ENCODE results near the gene BRAT1. TPM values are rescaled to one million over a fixed set of nuclear protein-coding genes. Genes with fewer than 3 reads are reported as not detected.
A peak's percentile ranks its signal among the peaks of the same experiment; 100 is the strongest.

The BRAT1 gene
- total and polyA plus RNA-seq, 2 donors from 2014 or later: 18.7 to 23.7 TPM

GRCh38 chr7:2546776-2547586, 8.3 kb downstream of the BRAT1 start:
- no peak for DNase-seq

GRCh38 chr7:2545746-2546425, 9.4 kb downstream of the BRAT1 start:
- no peak overlapping the region for H3K27ac ChIP-seq (ENCODE audit: low read depth in 2 of 2, low read length in 2 of 2)
- H3K9me3 ChIP-seq (ENCODE audit: control insufficient read depth in 2 of 3, insufficient read depth in 1 of 3, low read length in 3 of 3): no peaks in the 10 kb centered on the region
- no peak for DNase-seq
- no peaks in the 10 kb centered on the region for H3K27me3 ChIP-seq (ENCODE audit: control insufficient read depth, insufficient read depth, low read length)
- H3K4me3 ChIP-seq (ENCODE audit: low read length in 3 of 3): no peak overlapping the region
- no peak for TF ChIP-seq CTCF (IDR thresholded peaks at IDR 0.05; ENCODE audit: borderline replicate concordance, extremely low read depth, insufficient read depth)
- intact Hi-C loops (cut with DNase I): no loop called here
- FAIRE-seq: no peak
- H3K36me3 ChIP-seq (ENCODE audit: control insufficient read depth in 2 of 3, insufficient read depth in 3 of 3, low read length in 3 of 3): peaks cover 5 to 15% (median 11%) of the 10 kb centered on the region in 3 donors
- no peak overlapping the region for H3K9ac ChIP-seq (ENCODE audit: low read length in 3 of 3)
- H3K4me1 ChIP-seq (ENCODE audit: control insufficient read depth in 2 of 3, insufficient read depth in 2 of 3, low read depth in 1 of 3, low read length in 3 of 3): no peaks in the 10 kb centered on the region

More at GRCh38 chr7:2546776-2547586, 8.3 kb downstream of the BRAT1 start:
- no peak for FAIRE-seq
- no peak overlapping the region for H3K27ac ChIP-seq (ENCODE audit: low read depth in 2 of 2, low read length in 2 of 2)
- H3K27me3 ChIP-seq (ENCODE audit: control insufficient read depth, insufficient read depth, low read length): no peaks in the 10 kb centered on the region
- peaks cover 5 to 15% (median 11%) of the 10 kb centered on the region in 3 donors for H3K36me3 ChIP-seq (ENCODE audit: control insufficient read depth in 2 of 3, insufficient read depth in 3 of 3, low read length in 3 of 3)
- H3K9ac ChIP-seq (ENCODE audit: low read length in 3 of 3): no peak overlapping the region
- no peak for TF ChIP-seq CTCF (IDR thresholded peaks at IDR 0.05; ENCODE audit: borderline replicate concordance, extremely low read depth, insufficient read depth)
- intact Hi-C loops (cut with DNase I): no loop called here
- no peak overlapping the region for H3K4me3 ChIP-seq (ENCODE audit: low read length in 3 of 3)
- H3K4me1 ChIP-seq (ENCODE audit: control insufficient read depth in 2 of 3, insufficient read depth in 2 of 3, low read depth in 1 of 3, low read length in 3 of 3): no peaks in the 10 kb centered on the region
- H3K9me3 ChIP-seq (ENCODE audit: control insufficient read depth in 2 of 3, insufficient read depth in 1 of 3, low read length in 3 of 3): no peaks in the 10 kb centered on the region

GRCh38 chr7:2544541-2545188, 10.7 kb downstream of the BRAT1 start:
- Histone ChIP-seq H3K9me3 (ENCODE audit: control insufficient read depth in 2 of 3, insufficient read depth in 1 of 3, low read length in 3 of 3) (no peaks in the 10 kb centered on the region), H3K4me3 (ENCODE audit: low read length in 3 of 3) (no peak overlapping the region), H3K4me1 (ENCODE audit: control insufficient read depth in 2 of 3, insufficient read depth in 2 of 3, low read depth in 1 of 3, low read length in 3 of 3) (no peaks in the 10 kb centered on the region), H3K27ac (ENCODE audit: low read depth in 2 of 2, low read length in 2 of 2) (no peak overlapping the region), H3K36me3 (ENCODE audit: control insufficient read depth in 2 of 3, insufficient read depth in 3 of 3, low read length in 3 of 3) (peaks cover 4 to 15% (median 14%) of the 10 kb centered on the region in 3 donors), H3K9ac (ENCODE audit: low read length in 3 of 3) (no peak overlapping the region), H3K27me3 (ENCODE audit: control insufficient read depth, insufficient read depth, low read length) (no peaks in the 10 kb centered on the region)
- FAIRE-seq: no peak
- DNase-seq: peak in 1 of 5 donors; percentile 53
- TF ChIP-seq CTCF (IDR thresholded peaks at IDR 0.05; ENCODE audit: borderline replicate concordance, extremely low read depth, insufficient read depth): no peak
- intact Hi-C loops (cut with DNase I): no loop called here

Data from kidney (tissue), 14 donors.